ENCODE measurements around the gene DGKD.

DGKD gene

GRCh38 chr2:233414273-233414654, 60.0 kb downstream of the DGKD start:
- DNase-seq: peak; percentile 80

GRCh38 chr2:233414777-233415570, 60.7 kb downstream of the DGKD start:
- DNase-seq: peak; percentile 48

- no peak for DNase-seq
Measured at GRCh38 chr2:233416199-233416598, 61.9 kb downstream of the DGKD start.

GRCh38 chr2:233416706-233417105, 62.4 kb downstream of the DGKD start:
- DNase-seq: peak; percentile 47

- DNase-seq: peak; percentile 1
Measured at GRCh38 chr2:233417282-233417681, 63.0 kb downstream of the DGKD start.

- no peak for DNase-seq
Measured at GRCh38 chr2:233418052-233418760, 63.9 kb downstream of the DGKD start.

- DNase-seq: peak; percentile 54
Measured at GRCh38 chr2:233418761-233419546, 64.7 kb downstream of the DGKD start.

- DNase-seq: peak; percentile 60
Measured at GRCh38 chr2:233419602-233420391, 65.5 kb downstream of the DGKD start.

GRCh38 chr2:233421091-233421816, 67.0 kb downstream of the DGKD start:
- DNase-seq: peak; percentile 50

- DNase-seq: peak; percentile 30
Measured at GRCh38 chr2:233422050-233422639, 67.9 kb downstream of the DGKD start.

GRCh38 chr2:233422649-233423551, 68.6 kb downstream of the DGKD start:
- DNase-seq: peak; percentile 26

GRCh38 chr2:233423552-233423860, 69.2 kb downstream of the DGKD start:
- no peak for DNase-seq

- DNase-seq: peak; percentile 43
Measured at GRCh38 chr2:233424154-233424951, 70.1 kb downstream of the DGKD start.

- peak; percentile 75 for DNase-seq
Measured at GRCh38 chr2:233426619-233427342, 72.5 kb downstream of the DGKD start.

- peak; percentile 34 for DNase-seq
Measured at GRCh38 chr2:233428008-233428407, 73.7 kb downstream of the DGKD start.

- peak; percentile 33 for DNase-seq
Measured at GRCh38 chr2:233428438-233428837, 74.1 kb downstream of the DGKD start.

GRCh38 chr2:233429175-233429897, 75.0 kb downstream of the DGKD start:
- DNase-seq: peak; percentile 68

GRCh38 chr2:233430081-233430480, 75.8 kb downstream of the DGKD start:
- peak; percentile 76 for DNase-seq
